Thymus (tissue), 11 donors: ENCODE data around the gene PRDM16. TPM values are rescaled to one million over a fixed set of nuclear protein-coding genes. Genes with fewer than 3 reads are reported as not detected.
"Not testable (repeated sequence)": the region's sequence is repeated elsewhere in the genome, so short reads cannot be mapped to it uniquely, and the experiment has no call there.

Experiments
- DNase-seq, 9 donors: peaks; one replicate each; pipeline ENCODE4 v3.0.0-alpha.2; 2013; ENCODE audit warnings: low spot score in 9 of 9, low read depth in 6 of 9, missing footprints in 1 of 9
- H3K27ac ChIP-seq, 2 donors: one replicate each; pipeline ENCODE4 v1.5.1; 2013; ENCODE audit warnings: control low read depth in 1 of 2, low read depth in 1 of 2, low read length in 1 of 2, mild to moderate bottlenecking in 1 of 2, moderate library complexity in 1 of 2
- H3K27me3 ChIP-seq, 2 donors: one replicate each; pipeline ENCODE4 v1.5.1; 2013; ENCODE audit warnings: low read length in 1 of 2; ENCODE audit not compliant: control insufficient read depth in 2 of 2, insufficient read depth in 1 of 2
- H3K36me3 ChIP-seq, 2 donors: one replicate each; pipeline ENCODE4 v1.5.1; 2013; ENCODE audit warnings: low read length in 1 of 2, mild to moderate bottlenecking in 1 of 2, moderate library complexity in 1 of 2; ENCODE audit not compliant: control insufficient read depth in 2 of 2, insufficient read depth in 2 of 2
- H3K4me1 ChIP-seq, 2 donors: one replicate each; pipeline ENCODE4 v1.5.1; 2013; ENCODE audit warnings: low read length in 2 of 2; ENCODE audit not compliant: control insufficient read depth in 2 of 2, insufficient read depth in 2 of 2
- H3K4me3 ChIP-seq, 2 donors: one replicate each; pipeline ENCODE4 v1.5.1; 2013; ENCODE audit warnings: low read length in 2 of 2, control low read depth in 1 of 2, mild to moderate bottlenecking in 1 of 2
- H3K9me3 ChIP-seq, 2 donors: one replicate each; pipeline ENCODE4 v1.5.1; 2013; ENCODE audit warnings: low read length in 1 of 2, mild to moderate bottlenecking in 1 of 2; ENCODE audit not compliant: control insufficient read depth in 2 of 2, insufficient read depth in 1 of 2
- WGBS: extraction: QIAGEN DNeasy Blood & Tissue Kit; methylation state at CpG from one replicate; pipeline ENCODE4 v1.1.7; 2013; 5-methylcytosine and 5-hydroxymethylcytosine counted together
- polyA plus RNA-seq: library from polyadenylated mRNA; stranded (reverse); fragments of 200-250 nt; gene quantifications from one replicate; pipeline ENCODE4 v1.2.3, GENCODE V29; 2013
- total RNA-seq: library from RNA; stranded (reverse); fragments of 120-200 nt; gene quantifications from one replicate; pipeline ENCODE4 v1.2.4, GENCODE V29; 2013
- donor health status: healthy.

Gene PRDM16
- total and polyA plus RNA-seq, 2 donors: 0.09 to 0.55 TPM

- not testable (repeated sequence) for H3K27me3 ChIP-seq, H3K4me1 ChIP-seq
Measured at GRCh38 chr1:3239991-3240390, 171.0 kb downstream of the PRDM16 start.

DNA sequence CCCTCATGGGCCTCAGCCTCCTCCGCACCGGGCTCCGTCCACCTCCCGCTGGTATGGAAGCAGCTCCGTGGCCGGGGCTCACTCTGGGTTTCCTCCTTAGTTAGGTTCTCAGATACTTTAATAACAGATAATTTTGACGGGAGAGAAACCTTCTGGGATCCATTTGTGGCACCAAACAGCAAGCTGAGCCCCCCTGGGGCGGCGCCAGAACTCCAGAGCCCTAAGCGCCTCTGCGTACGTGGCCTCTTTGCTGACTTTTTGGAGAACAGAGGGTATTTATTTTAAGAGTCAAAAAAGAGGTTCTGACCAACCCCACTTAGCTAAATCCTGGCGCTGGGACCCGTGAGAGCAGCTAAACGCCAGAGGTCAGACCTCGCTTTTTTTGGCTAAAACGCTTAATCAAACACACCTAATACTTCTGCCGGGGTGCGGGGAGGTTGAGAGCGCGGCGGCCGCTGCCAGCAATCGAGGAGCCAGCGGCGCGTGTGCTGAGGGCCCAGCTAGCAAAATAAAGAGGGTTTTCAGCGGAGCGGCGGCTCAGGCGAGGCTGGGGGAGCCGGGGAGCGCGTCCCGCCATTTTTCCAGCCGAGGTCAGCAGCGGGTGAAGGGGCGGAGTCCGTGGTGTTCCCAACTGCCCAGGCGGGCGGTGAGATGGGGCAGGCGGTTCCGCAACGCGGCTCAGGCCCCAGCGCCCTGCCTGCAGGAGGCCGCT is 171.7 kb downstream of the PRDM16 start:
- H3K9me3 ChIP-seq: no peaks in the 10 kb centered on the region
- 95% methylated on average over 47 of the region's 47 CpGs for WGBS
- H3K4me1 ChIP-seq: no peaks in the 10 kb centered on the region
- H3K27ac ChIP-seq: no peak overlapping the region
- no peaks in the 10 kb centered on the region for H3K36me3 ChIP-seq
- H3K4me3 ChIP-seq: no peak overlapping the region
- no peak for DNase-seq
- H3K27me3 ChIP-seq: peaks cover 0 to 2% of the 10 kb centered on the region in 2 donors

More at GRCh38 chr1:3239991-3240390, 171.0 kb downstream of the PRDM16 start:
- not testable (repeated sequence) for H3K36me3 ChIP-seq, DNase-seq, H3K27ac ChIP-seq, H3K9me3 ChIP-seq, H3K4me3 ChIP-seq
- 80% methylated on average over 3 of the region's 3 CpGs for WGBS

- Histone ChIP-seq H3K4me1 (no peaks in the 10 kb centered on the region), H3K36me3 (no peaks in the 10 kb centered on the region), H3K4me3 (no peak overlapping the region), H3K27ac (no peak overlapping the region), H3K27me3 (peaks cover 0 to 3% of the 10 kb centered on the region in 2 donors), H3K9me3 (no peaks in the 10 kb centered on the region)
- 95% methylated on average over 17 of the region's 17 CpGs for WGBS
- DNase-seq: no peak
Measured at GRCh38 chr1:3241236-3241550, 172.2 kb downstream of the PRDM16 start.

DNA sequence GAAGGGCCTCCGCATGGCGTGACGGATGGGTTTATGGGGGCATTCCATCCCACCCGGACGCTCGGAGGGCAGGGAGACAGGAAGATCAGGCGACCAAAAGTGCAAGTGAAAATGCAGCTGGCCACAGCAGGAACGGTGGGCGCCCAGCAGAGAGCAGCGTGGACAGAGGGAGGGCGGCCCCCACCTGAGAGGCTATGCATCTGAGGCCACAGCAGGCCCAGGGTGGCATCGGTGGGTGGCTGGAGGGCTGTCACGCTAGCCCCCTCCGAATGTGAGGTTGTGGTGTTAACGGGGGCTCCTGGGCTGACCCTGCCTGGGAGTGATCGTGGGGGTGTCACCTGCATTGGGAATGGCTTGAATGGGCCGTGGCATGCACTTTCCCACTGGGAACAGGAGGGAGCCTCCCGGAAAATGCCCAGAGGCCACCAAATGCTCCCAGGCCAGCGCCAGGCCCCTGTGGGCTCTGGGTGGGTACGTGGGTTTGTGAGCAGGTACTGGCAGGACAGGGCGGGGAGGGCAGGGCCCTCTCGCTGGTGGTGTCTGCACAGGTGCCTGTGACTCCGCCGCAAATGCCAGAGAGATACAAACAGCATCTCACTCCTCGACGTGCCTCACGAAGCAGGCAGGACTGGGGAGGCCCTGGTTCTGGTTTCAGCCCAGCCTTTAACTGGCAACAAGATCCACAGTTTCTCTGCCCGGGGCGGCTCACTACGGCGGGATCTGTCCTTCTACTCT is 172.8 kb downstream of the PRDM16 start:
- no peak overlapping the region for H3K4me3 ChIP-seq
- DNase-seq: no peak
- no peaks in the 10 kb centered on the region for H3K9me3 ChIP-seq
- H3K4me1 ChIP-seq: no peaks in the 10 kb centered on the region
- peaks cover 0 to 10% of the 10 kb centered on the region in 2 donors for H3K27me3 ChIP-seq
- H3K27ac ChIP-seq: no peak overlapping the region
- H3K36me3 ChIP-seq: no peaks in the 10 kb centered on the region
- WGBS: 93% methylated on average over 31 of the region's 31 CpGs

- Histone ChIP-seq H3K9me3 (no peaks in the 10 kb centered on the region), H3K27me3 (peaks cover 6 to 18% of the 10 kb centered on the region in 2 donors), H3K4me3 (no peak overlapping the region), H3K27ac (no peak overlapping the region), H3K4me1 (no peaks in the 10 kb centered on the region), H3K36me3 (no peaks in the 10 kb centered on the region)
- 92% methylated on average over 35 of the region's 35 CpGs for WGBS
- no peak for DNase-seq
Measured at GRCh38 chr1:3242408-3243260, 173.6 kb downstream of the PRDM16 start.

- Histone ChIP-seq H3K27me3 (peaks cover 12 to 24% of the 10 kb centered on the region in 2 donors), H3K36me3 (no peaks in the 10 kb centered on the region), H3K9me3 (no peaks in the 10 kb centered on the region), H3K4me3 (no peak overlapping the region), H3K27ac (no peak overlapping the region), H3K4me1 (no peaks in the 10 kb centered on the region)
- no peak for DNase-seq
- 93% methylated on average over 15 of the region's 15 CpGs for WGBS
Measured at GRCh38 chr1:3243304-3243703, 174.3 kb downstream of the PRDM16 start.

DNA sequence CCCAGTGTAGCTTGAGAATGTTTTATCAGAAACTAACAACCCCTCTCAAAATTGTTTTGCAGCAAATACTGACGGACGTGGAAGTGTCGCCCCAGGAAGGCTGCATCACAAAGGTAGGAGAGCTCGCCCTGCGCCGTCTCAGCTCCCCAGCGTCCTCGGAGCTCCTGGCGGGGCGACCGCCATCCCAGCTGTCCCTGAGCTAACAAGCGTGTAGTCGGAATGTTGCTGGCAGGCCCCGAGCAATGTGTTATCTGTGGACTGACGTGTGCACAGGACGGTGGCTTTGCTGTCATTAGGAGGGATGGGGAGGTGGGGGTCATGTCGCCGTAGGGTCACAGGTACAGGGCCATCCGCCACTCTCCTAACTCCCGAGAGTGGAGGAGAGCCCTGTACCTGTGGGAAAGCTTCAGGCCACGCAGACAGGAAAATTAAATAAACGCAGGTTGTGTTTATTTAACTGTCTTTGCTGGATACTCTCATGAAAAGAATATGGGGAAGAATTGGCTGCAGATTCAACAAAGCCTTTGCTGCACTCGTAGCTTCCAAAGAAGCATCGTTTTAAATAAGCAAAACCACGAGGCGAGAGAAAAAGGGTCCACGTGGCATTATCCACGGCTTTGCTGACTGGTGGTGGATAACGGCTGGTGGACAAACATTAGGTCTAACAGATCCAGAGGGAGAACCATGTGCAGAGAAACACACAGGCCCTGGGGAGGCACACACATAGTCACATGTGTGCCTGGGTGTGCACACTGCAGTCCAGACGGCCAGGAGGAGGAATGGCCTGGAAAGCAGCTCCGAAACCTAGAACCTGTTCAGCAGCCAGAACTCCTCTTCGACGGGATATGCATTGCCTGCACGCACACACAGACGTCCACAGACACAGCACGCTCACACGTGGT is 175.3 kb downstream of the PRDM16 start:
- Histone ChIP-seq H3K4me1 (no peaks in the 10 kb centered on the region), H3K9me3 (no peaks in the 10 kb centered on the region), H3K27me3 (peaks cover 15 to 34% of the 10 kb centered on the region in 2 donors), H3K4me3 (no peak overlapping the region), H3K36me3 (no peaks in the 10 kb centered on the region), H3K27ac (no peak overlapping the region)
- DNase-seq: no peak
- 92% methylated on average over 37 of the region's 37 CpGs for WGBS

DNA sequence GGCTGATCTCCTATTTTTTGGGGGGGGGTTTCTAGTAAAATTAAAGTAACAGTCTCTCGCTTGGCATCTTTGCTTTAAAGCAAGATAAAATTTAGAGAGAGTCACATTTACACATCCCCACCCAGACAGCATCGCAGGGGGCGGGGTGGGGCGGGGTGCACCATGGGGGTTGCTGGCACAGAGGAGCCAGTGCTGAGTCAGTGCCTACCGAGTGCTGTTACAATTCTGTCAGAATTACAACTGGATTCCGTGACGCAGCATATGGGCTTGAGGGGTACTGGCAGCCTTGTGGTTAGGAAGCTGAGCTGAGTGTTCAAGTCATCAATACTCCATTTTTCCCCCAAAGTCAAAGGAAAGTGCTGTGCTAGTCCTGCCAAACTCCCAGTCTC is 175.9 kb downstream of the PRDM16 start:
- Histone ChIP-seq H3K27ac (no peak overlapping the region), H3K9me3 (no peaks in the 10 kb centered on the region), H3K36me3 (no peaks in the 10 kb centered on the region), H3K27me3 (peaks cover 15 to 41% of the 10 kb centered on the region in 2 donors), H3K4me1 (no peaks in the 10 kb centered on the region), H3K4me3 (no peak overlapping the region)
- DNase-seq: no peak
- 95% methylated on average over 7 of the region's 7 CpGs for WGBS
